Stimulated activated CD8-positive, alpha-beta memory T cell treated with anti-CD3 and anti-CD28 coated beads, Interleukin-7, amount 100 ng/mL, for 24 hours (primary cell): ENCODE data around the gene C12orf43.

ENCODE experiments used
- DNase-seq: peaks from one replicate; pipeline ENCODE4 v3.0.0-alpha.2; 2020; ENCODE audit warnings: low read depth

C12orf43 gene

DNA sequence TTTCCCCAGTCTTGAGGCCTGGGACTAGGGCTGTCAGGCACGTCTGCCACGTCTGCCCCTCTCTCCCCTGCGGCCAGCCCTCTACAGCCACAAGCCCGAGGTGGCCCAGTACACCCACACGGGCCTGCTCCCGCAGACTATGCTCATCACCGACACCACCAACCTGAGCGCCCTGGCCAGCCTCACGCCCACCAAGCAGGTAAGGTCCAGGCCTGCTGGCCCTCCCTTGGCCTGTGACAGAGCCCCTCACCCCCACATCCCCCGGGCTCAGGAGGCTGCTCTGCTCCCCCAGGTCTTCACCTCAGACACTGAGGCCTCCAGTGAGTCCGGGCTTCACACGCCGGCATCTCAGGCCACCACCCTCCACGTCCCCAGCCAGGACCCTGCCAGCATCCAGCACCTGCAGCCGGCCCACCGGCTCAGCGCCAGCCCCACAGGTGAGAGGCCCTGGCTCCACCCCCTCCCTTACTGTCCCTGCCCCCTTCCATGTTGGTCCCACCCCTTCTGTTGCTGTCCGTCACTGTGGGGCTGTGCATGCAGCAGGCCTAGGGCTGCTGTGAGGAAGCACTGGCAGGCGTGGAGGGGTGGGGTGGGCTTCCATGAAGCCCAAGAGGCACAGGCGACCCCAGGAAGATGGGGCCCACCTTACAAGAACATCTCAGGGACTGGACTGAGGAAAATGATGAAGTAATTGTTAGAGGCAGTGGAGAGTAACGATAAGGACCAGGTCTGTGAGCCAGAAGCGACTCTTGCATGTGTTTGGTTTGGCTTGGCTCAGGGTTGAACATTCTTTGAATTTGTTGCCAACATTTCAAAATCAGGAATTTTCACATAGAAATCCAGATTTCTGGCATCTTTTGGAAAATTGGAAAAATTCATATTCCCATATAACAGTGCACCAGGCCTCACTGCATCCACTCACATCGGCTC lies 16.8 kb downstream of the C12orf43 start:
- no peak for DNase-seq

DNA sequence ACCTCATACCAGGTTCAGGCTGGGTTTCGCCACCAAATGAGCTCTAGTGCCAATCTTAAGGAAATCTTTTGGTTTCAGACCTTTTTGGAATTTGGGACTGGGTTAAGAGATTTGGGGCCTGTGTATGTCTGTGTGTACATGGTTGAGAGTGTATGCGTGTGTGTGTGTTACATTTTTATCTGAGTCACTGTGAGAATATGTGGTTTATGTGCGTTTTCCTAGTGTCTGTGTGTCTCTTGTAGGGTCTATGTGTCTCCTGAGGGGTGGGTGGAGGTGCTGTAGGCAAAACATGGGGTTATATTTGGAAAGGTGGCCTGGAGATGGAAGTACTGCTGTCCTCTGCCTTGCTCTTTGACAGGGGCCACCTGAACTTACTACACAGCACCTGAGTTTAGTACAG lies 17.9 kb downstream of the C12orf43 start:
- DNase-seq: no peak

DNA sequence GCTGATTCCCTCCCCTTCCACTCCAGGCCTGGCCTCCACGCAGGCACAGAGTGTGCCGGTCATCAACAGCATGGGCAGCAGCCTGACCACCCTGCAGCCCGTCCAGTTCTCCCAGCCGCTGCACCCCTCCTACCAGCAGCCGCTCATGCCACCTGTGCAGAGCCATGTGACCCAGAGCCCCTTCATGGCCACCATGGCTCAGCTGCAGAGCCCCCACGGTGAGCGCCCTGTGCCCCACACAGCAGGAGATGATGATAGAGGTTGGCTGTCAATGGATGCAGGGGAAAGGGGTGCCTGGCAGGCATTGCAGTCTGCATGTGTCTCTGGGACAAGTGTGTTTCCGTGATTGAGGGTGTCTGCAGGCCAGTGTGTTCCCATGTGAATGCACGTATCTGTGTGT lies 18.8 kb downstream of the C12orf43 start:
- DNase-seq: no peak

DNA sequence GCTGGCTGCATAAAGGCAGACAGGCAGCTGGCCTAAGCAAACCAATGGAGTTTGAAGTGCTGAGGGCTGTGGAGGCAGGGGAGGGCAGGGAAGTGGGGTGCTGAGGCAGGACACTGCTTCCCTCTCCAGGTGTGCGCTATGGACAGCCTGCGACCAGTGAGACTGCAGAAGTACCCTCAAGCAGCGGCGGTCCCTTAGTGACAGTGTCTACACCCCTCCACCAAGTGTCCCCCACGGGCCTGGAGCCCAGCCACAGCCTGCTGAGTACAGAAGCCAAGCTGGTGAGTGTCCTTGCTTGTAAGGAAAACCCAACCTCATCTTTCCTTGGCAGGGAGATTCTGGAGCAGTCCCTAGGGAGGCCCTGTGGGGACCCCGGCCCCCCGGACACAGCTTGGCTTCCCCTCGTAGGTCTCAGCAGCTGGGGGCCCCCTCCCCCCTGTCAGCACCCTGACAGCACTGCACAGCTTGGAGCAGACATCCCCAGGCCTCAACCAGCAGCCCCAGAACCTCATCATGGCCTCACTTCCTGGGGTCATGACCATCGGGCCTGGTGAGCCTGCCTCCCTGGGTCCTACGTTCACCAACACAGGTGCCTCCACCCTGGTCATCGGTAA lies 20.0 kb downstream of the C12orf43 start:
- no peak for DNase-seq

DNA sequence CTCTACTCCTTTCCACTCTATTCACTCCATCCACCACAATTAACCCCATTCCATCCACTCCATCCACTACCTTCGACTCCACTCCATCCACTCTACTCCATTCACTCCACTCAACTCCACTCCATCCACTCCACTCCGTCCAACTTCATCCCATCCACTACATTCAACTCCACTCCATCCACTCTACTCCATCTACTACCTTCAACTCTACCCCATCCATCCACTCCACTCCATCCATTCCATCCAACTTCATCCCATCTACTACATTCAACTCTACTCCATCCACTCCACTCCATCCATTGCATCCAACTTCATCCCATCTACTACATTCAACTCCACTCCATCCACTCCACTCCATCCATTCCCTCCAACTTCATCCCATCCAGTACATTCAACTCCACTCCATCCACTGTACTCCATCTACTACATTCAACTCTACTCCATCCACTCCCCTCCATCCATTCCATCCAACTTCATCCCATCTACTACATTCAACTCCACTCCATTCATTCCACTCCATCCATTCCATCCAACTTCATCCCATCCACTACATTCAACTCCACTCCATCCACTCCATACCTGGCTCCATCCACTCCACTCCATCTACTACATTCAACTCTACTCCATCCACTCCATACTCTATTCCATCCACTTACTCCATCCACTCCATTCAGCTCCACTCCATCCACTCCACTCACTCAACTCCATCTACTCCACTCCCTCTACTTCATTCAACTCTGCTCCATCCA lies 21.5 kb downstream of the C12orf43 start:
- DNase-seq: no peak

DNA sequence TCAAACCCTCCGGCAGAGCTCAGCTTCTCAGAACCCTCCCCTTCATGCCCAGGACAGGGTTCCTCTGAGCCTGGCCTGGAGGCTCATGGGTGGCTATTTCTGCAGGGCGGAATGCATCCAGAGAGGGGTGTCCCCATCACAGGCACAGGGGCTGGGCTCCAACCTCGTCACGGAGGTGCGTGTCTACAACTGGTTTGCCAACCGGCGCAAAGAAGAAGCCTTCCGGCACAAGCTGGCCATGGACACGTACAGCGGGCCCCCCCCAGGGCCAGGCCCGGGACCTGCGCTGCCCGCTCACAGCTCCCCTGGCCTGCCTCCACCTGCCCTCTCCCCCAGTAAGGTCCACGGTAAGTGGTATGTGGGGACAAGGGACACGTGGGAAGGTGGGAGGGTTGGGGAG lies 22.2 kb downstream of the C12orf43 start:
- no peak for DNase-seq

DNA sequence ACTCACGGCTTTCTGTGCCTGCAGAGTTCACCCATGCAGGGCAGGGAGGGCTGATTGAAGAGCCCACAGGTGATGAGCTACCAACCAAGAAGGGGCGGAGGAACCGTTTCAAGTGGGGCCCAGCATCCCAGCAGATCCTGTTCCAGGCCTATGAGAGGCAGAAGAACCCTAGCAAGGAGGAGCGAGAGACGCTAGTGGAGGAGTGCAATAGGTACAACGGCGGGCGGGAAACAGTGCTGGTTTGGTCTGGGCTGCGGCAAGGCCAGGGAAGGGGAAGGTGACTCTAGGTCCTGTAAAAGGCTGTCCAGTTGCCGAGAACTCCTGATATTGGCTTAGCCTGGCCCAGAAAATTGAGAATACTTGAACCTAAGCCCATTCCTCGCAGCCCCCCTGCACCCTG lies 22.8 kb downstream of the C12orf43 start:
- DNase-seq: no peak

DNA sequence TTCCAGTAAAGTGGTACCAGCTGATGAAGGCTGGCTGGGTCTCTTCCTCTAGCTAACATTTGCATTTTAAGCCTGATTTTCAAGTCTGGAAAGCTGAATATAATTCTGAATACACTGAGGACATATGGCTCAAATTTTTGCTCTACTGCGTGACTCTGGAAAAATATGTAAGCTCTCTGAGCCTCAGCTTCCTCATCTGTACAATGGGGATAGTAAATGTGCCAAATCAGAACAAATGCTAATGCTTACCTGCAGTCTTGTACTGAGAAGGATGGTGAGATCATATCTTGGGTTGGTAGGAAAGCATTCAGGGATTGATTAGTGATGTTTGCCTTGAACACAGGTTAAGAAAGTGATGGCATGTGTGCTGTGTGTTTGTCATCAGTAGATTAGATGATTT lies 23.3 kb downstream of the C12orf43 start:
- no peak for DNase-seq

DNA sequence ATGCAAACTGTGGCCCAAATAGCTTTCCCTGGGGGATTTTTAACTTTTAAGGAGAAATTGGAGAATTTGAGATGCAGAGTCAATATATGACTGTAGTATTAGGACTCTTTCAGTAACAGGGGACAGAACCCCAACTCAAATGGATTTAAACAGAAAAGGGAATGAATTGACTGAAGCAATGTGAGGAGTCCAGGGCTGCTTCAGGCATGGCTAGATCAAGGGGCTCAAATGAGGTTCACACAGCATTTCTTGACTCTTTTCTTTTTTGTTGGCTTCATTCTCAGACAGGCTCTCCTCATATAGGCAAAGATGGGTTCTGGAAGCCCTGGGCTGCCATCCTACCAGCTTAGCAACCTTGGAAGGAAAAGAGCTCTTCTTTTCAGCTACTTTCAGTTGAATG lies 24.3 kb downstream of the C12orf43 start:
- no peak for DNase-seq

DNA sequence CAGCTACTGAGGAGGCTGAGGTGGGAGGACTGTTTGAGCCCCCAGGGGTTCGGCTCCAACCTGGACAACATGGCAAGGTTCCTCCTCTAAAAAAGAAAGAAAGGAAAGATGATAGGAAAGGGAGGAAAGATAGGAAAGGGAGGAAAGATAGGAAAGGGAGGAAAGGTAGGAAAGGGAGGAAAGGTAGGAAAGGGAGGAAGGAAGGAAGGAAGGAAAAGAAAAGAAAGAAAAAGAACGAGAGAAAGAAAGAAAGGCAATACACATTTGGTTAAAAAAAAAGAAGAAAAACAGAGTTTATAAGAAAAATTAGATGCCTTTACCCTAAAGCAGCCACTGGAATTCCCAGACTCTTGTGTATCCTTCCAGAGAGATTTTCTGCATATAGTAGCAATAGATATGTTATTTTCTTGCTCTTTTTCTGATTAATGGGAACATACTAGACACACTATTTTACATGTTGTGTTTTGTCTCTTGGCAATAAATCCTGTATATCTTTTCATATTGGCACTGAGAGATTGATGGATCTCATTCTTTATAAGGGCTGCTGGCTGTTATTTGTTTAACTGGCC lies 25.7 kb downstream of the C12orf43 start:
- no peak for DNase-seq

DNA sequence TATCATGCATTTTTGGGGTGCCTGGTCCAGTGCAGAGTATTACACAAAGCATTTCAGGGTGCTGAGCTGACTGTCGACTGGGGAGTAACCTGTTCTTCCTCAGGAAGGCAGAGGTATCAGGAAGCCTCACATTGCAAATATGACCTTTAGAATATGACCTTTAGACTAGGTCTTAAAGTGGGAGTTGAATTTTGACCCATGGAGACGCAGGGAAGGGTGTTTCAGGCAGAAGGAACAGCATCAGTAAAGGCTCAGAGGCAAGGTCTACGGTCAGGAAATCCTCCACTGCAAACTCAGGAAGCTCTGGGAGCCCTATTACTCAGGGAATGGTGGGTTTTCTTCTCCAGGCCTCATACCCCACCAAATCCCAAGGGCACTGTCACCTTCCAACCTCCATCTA lies 26.6 kb downstream of the C12orf43 start:
- DNase-seq: no peak

DNA sequence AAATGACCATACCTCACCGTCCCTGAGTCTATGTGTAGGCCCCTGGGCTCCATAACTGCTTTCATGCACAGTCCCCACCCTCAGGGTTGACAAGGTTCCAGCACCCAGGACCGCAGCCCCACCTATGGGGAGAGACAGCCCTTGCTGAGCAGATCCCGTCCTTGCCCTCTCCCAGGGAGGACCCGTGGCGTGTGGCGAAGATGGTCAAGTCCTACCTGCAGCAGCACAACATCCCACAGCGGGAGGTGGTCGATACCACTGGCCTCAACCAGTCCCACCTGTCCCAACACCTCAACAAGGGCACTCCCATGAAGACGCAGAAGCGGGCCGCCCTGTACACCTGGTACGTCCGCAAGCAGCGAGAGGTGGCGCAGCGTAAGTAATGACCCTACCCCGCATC lies 27.6 kb downstream of the C12orf43 start:
- no peak for DNase-seq

DNA sequence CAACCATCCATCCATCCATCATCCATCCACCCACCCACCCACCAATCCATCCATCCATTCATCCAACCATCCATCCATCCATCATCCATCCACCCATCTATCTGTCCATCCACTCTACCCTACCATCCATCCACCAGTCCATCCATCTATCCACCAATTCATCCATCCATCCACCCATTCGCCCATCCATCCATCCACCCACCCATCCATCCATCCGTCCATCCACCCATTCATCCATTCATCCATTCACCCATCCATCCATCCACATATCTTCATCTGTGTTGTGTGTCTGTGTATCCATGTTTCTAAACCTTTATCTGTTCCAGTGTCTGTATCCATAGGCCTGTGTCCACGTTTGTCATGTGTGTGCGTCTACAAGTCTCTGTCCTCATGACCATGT lies 28.1 kb downstream of the C12orf43 start:
- DNase-seq: no peak

DNA sequence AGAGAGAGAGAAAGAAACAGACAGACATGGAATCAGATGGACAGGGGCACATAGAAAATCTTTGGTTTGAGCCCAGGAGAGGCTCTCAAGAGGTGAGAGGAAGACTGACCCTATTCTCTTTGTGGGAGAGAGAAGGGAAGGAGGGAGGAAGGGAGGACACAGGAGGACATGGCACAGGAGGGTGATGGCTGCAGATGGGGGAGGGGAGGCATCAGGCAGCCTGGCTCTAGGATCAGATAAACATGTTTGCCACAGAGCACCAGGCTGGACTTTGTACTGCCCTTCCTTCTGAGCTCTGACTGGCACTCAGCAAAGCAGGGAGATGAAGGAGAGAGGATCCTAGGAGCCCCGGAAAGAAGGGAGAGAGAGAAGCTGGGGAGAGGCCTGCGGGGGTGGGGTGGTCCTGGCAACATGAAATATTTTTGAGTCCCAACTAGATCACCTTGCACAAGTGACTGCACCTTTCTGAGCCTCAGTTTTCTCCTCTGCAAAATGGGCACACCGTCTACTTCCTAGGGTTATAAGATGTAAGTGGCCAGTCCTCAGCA lies 31.9 kb downstream of the C12orf43 start:
- DNase-seq: no peak

DNA sequence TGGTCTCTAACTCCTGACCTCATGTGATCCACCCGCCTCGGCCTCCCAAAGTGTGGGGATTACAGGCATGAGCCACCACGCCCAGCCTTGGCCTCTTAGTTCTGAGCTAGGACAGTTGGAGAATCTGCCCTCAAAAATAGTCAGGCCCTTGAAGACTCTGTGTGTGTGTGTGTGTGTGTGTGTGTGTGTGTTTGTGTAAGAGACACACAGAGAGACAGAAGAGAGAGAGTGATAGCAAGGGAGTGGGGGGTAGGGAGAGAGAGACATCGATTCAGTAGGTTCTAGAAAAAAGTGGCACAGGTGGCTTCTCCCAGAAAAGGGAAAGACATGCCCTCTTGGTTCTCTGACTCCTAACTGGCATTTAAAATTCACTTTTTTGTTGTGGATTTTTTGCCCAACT lies 32.5 kb downstream of the C12orf43 start:
- no peak for DNase-seq

DNA sequence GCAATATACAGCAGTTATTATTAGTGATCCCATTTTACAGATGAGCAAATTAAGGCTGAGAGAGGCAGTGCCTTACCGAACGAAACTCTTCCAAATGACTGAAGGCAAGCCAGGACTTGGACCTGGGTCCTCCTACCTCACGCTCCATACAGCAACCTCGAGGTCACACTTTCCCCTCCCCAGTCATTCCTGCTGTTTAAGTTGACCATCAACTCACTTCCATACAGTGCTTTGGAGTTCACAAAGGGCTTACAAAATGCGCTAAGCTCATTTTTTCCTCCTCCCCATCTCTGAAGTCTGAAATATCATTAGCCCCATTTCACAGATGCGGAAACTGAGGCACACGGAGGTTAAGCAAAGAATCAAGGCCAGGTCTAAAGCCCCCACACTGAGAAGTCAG lies 33.6 kb downstream of the C12orf43 start:
- DNase-seq: no peak

DNA sequence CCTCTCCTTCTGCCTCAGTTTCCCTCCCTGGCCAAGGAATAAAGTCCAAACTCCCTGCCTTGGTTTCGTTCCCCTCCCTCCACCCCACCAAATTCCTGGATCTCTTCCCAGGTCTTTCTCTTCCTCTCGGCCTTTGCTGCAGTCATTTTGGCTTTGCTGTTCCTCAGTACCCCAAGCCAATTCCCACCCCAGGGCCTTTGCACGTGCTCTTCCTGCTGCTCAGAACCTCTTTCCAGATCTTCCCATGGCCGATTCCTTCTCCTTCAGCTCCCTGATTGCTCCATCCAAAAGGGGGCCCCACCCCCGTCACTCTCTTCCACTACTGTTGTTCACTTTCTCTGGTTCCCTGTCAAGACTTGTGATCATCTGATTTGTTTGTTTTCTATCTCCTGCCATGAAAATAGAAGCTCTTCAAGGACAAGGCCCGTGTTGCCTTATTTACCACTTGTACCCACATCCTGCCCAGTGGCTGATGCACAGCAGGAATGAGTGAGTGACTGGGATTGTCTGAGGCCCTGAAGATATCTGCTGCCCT lies 34.8 kb downstream of the C12orf43 start:
- DNase-seq: no peak

DNA sequence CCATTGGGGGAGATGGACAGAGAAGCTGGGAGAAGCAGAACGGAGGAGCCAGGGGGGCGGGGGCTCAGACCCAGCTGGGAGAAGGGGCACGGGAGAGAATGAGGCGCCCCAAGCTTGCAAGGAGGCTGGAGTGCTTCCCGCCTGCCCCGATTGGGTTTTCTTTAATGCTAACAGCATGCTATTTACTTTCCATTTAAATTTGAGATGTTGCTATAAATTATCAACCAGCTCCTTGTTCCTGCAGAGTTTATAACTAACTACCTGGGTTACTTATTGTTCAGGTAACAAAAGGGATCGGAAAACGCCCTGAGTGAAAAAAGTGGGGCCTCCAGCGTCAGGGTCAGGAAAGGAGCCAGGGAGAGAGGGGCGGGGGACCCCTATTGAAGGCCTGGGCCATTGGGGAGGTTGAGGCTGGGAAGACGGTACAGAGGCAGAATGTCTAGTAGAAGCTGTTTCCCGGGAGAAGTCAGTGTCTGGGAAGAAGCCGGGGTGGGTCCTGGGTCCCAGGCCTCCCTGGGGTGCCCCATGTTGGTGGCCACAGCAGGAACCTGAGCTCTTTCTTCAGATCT lies 35.4 kb downstream of the C12orf43 start:
- no peak for DNase-seq

DNA sequence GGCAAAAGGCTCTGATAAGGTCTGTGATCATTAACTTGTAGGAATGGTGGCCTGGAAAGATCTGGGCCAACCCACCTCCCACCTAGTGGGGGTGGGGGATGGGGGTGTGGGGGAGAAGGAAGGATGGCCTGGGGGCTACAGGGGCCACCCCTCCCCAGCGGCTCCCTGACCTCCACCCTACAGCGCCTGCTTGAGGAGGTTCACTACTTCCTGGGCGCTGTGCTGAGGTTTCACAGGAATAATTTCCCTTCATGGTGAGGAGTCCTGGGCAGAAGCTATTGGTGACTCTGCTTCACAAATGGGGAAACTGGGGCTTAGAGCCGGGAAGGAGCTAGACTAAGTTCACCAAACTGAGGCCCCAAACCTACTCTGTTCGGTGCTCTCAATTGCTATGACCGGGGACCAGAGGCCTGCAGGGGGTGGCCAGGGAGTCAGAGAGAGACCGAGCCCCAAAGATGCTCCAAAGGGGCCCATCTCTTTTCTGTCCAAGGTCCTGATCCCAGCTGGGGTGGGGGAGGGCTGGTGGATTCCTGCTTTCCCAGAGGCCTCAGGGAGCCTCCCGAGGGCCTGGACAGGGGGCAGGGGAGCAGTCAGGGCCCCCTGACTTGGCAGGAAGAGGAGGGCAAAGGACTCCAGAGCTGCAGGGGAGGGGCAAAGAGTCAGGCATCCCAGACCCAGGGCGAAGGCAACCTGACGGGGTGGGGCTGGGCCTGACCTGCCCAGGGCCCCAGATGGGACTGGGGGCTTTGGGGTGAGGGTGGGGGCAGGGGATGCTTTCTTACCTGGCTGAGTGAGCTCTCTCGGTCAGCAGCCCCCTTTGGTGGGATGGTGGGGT lies 36.2 kb downstream of the C12orf43 start:
- DNase-seq: no peak

DNA sequence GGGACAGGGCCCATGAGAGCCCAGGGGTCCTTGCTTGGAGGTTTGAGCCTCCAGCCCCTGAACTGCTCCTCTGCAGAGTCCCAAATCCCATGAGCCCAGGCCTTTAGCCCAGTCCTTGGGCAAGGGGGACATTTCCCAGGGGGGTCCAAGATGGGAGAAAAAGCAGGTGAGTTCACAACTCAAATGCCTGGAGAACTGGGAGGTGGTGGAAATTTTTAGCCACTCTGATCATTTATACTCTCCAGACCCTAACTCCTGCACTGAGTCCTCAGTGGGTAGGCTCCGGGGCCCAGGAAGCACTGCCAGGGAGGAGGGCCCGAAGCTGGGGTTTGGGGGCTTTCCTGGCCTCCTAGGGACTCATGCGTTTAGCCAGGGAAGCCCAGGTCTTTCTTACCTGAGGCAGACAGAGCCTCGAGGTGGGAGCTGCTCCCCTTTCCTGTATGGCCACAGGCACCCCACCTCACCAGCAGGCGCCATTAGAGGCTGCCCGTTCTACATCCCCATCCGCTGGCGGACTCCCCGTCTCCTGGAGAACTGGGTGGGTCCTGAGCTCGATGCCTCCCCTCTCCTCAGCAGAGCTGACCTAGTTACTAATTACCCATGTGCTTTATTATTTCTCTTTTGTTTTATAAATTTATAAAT lies 36.9 kb downstream of the C12orf43 start:
- DNase-seq: no peak
